ENCODE results near the gene LYPD4.

The LYPD4 gene

GRCh38 chr19:41872775-41873647 is 28.5 kb upstream of the LYPD4 start:
- no peak for FAIRE-seq

- FAIRE-seq: no peak
Measured at GRCh38 chr19:41872384-41872774, 27.9 kb upstream of the LYPD4 start.

GRCh38 chr19:41871573-41872383 is 27.3 kb upstream of the LYPD4 start:
- no peak for FAIRE-seq

- FAIRE-seq: no peak
Measured at GRCh38 chr19:41870401-41870873, 26.0 kb upstream of the LYPD4 start.

GRCh38 chr19:41869374-41869955 is 25.0 kb upstream of the LYPD4 start:
- FAIRE-seq: no peak

- no peak for FAIRE-seq
Measured at GRCh38 chr19:41868989-41869300, 24.5 kb upstream of the LYPD4 start.

GRCh38 chr19:41868120-41868988 is 23.9 kb upstream of the LYPD4 start:
- FAIRE-seq: no peak

- FAIRE-seq: no peak
Measured at GRCh38 chr19:41866284-41866683, 21.8 kb upstream of the LYPD4 start.

GRCh38 chr19:41864374-41864773 is 19.9 kb upstream of the LYPD4 start:
- FAIRE-seq: no peak

DNA sequence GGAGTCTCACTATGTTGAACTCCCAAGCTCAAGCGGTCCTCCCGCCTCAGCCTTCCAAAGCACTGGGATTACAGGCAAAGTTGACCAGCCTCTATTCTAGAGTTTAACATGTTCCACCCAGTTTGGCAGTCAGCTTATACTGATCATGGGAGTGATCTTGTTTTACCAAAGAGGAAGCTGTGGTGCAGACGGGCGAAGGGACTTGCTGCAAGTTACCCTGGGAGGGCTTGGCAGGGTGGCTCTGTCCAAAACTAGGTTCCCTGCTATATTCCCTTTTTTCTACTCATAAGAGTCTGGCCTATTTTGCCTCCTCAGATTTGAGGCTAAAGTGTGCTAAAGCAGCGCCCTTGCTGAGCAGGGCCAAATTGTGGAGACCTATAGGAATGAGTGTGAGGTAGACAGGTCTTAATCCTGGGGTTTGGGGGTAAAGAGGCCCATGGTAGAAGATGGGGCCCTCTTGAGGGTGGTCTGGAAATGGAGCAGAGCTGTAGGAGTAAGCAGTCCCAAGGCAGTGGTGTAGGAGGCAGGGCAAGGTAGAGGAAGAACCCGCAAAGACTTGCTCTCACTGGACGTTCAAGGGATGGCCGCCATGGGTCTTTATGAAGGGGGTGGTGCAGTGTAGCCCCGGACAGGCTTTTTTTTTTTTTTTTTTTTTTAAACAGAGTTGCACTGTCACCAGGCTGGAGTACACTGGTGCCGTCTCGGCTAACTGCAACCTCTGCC is 18.9 kb upstream of the LYPD4 start:
- no peak for FAIRE-seq

- FAIRE-seq: no peak
Measured at GRCh38 chr19:41862445-41862986, 18.0 kb upstream of the LYPD4 start.

- FAIRE-seq: no peak
Measured at GRCh38 chr19:41861846-41862245, 17.4 kb upstream of the LYPD4 start.

GRCh38 chr19:41861116-41861768 is 16.8 kb upstream of the LYPD4 start:
- FAIRE-seq: no peak

DNA sequence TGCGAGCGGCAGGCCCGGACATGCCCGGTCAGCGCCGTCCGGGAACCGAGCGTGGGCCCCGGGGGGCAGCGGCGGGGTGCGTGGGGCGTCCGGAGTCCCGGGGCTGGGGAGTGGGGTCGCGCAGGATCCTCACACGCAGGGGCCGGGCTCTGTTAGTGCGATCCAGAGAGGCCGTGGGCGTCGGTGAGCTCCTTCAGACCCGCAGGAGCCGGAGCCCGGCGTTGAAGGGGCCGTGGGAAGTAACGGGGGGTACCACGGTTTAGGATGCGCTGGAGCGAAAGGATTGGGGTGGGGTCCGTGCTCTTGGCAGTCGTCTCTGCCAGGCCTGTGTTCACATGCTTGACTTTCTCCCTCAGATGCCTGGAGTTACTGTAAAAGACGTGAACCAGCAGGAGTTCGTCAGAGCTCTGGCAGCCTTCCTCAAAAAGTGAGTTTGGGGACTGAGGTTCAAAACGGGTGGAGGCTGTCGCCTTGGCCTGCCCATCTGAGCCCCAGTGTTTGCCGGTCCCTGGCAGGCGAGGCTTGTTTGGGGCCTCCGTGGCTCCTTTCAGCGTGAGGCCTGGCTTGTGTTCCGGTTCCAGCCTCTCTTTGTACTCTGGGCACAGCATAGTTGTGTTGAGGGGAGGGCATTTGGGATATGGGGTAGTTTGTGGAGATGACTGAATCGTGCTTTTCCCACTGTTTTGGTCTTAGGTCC is 16.1 kb upstream of the LYPD4 start:
- FAIRE-seq: no peak

- no peak for FAIRE-seq
Measured at GRCh38 chr19:41859618-41860418, 15.3 kb upstream of the LYPD4 start, which contains the start of gene RPS19. RPS19 (plus strand) TSS chr19:41860255; CDS start chr19:41860775, 520 bp downstream.

DNA sequence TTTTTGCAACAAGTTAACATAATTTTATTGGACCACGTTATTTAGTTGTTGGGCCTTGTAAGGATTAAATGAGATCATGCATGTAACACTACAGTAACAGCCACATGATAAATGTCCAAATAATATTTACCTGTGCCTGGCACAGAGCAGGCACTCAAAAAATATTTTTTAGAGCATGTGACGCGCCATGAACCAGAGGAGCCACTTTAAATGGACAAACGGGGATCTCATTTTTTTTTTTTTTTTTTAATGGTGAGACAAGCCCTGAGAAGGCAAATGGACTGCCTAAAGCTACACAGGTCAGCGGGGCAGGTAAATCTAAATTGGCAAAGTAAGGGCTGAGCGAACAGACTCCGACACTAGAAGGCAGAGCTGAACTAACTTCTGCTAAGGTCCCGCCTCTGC is 14.7 kb upstream of the LYPD4 start:
- FAIRE-seq: peak; percentile 38

DNA sequence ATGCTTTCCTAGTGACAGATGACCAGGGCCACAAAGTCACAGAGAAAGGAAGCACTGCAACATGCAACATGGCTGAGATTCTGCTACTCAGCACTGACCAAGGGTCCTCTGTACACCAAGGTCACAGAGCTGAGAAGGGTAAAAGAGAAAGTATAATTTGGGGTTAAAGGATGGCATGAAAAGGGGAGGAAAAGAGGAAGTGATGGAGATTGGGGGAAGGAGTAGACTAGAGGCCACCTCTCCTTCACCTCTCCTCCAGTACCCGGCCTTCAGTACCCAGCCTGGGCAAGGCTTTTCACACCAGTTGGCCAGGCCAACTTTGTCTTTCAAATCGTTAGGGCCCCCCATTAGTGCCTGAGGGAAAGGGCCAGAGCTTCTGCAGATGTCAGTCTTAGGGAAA is 9.3 kb upstream of the LYPD4 start:
- no peak for FAIRE-seq

DNA sequence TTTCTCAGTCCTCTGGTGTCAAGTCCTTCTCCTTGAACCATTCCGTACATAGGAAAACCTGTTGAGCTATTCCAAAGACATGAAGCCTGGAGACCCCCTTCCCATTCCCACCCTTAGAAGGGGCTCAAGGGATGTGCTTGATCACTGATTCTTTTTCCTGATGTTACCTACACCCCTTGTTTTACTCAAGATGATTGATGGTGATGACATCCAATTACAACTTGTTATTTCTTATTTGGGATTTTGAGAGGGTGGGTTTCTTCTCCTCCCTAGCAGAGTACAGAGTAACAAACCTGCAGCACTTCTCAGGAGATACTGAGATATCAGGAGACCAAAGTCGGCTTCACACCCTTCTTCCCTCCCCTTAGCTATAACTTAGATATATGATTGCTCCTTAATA is 8.9 kb upstream of the LYPD4 start:
- FAIRE-seq: no peak

DNA sequence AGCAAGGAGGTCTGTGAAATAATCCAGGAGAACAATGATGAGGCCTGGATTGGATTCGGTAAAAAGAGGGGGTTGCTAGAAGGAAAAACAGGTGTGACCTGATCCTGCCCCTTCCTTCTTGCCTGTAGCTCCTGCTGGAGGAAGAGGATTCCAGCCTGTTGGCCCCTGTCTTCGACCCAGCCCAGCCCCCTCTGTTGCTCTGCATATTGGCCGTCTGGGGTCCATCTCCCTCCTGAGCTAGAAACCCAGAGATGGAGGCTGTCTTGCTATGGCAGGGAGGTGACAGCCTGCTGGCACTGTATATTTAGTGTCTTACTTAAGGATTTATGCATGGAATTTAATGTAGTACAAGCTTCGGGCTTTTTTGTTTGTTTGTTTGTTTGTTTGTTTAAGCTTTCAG is 7.0 kb upstream of the LYPD4 start:
- FAIRE-seq: no peak

GRCh38 chr19:41850381-41850780 is 5.9 kb upstream of the LYPD4 start:
- FAIRE-seq: no peak

All from islet of Langerhans (tissue), 1 donor.